ENCODE data around the gene TRAF1.

The TRAF1 gene

GRCh38 chr9:120922404-120923195 lies 4.0 kb downstream of the TRAF1 start:
- peak in 1 of 2 experiments; percentile 17 for DNase-seq

DNA sequence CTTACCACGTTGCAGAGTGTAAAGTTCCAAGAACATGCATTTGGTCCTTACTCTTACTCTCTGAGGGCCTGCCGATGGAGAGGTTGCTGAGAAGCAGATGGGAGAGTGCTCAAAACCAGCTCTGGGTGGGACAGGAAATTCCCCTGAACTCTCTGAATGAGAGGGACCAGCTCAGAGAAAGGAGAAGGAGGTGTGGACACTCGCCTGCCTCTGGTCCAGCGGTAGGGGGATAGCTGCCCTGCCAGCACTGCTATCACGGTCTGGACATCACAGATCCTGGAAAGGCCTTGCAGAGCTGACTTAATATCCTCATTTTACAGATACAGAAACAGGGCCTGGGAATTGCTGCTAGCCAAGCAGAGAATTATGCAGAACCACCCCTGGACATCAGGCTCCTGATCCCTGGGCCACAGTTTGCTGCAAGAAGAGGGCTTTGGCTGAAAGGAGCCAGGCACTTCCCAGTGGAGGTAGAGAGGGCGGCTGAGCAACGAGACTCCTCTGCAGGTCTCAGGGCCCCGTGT lies 4.9 kb downstream of the TRAF1 start:
- DNase-seq, result peak in 1 of 2 experiments; percentile 54

DNA sequence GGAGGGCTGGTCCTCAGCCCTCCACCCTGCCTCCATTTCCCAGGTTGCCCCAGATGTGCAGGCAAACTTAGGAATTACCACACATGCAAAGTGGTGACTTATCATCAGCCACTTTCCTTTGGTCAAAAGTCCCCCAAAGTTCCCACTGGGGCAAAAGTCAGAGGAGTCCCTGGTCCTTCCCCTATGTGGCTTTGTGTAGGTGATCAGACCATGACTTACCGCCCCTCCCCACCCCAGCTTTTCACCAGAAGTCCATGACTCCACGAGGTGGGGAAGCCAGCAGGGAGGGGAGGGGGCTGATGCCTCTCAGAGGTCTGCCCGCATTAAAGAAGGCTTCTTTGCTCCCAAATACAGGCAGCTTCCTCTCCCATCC lies 5.8 kb downstream of the TRAF1 start:
- DNase-seq, result peak; percentile 68 to 75

GRCh38 chr9:120919843-120920805 lies 6.5 kb downstream of the TRAF1 start:
- peak in 1 of 2 experiments; percentile 31 for DNase-seq

DNA sequence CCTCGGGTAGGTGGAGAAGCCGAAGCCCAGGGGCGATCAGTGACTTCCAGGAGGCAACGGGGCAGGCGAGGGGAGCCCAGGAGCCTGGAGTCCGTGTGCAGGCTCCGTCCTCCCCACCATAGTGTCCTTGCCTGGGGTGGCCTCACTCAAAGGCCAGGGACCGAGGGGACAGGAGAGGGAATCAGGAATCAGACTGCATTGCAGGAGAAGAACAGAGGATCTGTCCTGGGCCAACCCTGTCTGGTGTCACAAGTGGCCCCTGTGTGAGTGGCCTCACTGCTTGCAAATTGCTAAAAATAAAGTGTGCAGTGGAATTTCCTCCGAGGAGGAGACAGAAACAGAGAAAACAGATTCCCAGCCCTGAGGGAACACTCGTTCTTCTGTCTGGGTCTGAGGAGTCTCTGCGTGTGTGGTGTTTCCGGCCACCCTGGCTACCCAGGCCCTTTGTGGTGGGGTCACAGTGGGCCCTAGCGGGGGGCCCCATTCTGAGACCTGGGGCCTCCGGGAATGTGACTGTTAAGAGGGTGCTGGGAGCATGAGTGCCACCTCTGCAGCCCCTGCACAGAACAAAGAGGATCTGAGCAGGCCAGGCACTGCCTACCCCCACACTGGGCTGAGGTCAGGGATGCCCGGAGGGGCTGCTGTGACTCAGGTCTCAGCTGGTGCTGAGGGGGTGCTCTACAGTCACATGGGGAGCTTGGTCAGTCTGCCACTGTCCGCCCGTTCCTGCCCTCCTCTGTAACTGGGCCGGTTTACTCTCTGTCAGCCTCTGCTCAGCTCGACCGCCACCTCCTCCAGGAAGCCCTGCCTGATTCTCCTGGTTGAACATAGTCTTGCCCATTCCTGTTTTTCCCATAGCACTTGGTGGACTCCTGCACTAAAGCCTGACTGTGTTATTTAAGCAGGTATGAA lies 7.4 kb downstream of the TRAF1 start:
- peak; percentile 5 to 18 for DNase-seq

GRCh38 chr9:120917929-120918762 lies 8.4 kb downstream of the TRAF1 start:
- no peak for DNase-seq

DNA sequence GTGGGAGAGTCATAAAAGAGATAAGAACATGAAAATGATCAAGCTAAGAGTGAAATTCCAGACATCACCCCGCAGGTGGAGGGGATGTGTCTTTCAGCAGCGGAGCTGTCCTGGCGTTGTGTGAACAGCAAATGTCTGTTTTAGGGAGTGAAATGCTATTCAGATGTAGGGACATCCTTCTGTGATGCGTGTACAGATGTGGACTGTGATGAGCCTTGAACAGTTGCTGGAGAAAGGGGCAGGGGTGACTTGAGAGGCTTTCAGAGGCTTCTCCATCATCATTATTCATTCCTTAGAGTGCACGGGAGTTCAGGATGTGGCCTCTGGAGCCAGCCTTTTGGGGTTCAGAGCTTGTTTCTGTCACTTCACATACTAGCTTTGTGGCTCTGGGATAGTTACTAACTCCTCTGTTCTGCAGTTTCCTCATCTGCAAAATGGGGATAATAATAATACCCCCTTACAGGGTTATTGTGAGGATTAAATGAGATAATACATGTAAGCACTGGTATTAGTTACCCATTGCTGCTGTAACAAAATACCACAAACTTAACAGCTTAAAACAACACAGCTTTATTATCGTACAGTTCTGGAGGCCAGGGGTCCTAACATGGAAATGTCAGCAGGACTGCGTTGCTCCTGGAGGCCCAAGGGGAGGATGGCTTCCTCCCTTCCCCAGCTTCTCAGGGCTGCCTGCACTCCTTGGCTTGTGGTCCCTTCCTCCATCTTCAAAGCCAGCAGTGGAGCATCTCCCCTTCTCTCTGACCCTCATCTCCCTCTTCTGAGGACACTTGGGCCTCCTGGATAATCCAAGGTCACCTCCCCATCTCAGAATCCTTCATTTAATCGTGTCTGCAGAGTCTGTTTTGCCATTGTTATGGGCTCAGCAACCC lies 9.4 kb downstream of the TRAF1 start:
- no peak for DNase-seq

DNA sequence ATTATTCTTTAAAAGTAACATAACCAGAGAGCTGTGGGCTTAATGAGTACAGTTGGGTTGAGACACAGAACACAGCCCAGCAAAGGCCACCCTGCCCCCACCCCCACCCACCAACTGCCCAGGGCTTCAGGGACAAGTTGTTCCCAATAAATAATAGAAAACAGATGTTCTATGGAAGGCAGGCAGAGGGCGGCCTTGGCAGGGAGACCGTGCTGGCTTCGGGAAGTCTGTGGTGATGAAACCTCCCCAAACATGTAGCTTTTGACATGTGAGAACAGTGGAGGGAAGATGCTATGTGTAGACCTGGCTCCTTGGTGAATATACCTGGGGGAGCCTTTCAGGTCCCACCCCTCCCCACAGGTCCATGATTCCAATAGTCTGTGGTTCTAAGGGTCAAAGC lies 10.0 kb downstream of the TRAF1 start:
- no peak for DNase-seq

GRCh38 chr9:120915854-120916470 lies 10.6 kb downstream of the TRAF1 start:
- DNase-seq, result peak in 1 of 2 experiments; percentile 63

DNA sequence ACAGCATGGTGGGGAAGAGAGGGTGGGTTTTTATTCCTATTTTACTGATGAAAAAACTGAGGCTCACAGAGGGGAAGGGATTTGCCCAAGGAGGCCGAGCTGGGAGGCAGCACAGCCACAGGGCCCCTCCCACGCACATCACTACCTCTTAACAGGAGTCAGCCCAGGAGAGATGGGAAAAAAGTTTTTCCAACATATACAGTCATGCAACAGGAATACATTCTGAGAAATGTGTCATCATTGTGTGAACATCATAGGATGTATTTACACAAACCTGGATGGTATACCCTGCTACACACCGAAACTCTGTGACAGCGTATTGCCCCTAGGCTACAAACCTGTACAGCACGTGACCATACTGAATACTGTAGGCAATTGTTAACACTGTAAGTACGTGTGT lies 11.6 kb downstream of the TRAF1 start:
- DNase-seq, result no peak

- DNase-seq, result no peak
Measured at GRCh38 chr9:120914396-120914795, 12.2 kb downstream of the TRAF1 start.

- DNase-seq, result peak in 1 of 2 experiments; percentile 57
Measured at GRCh38 chr9:120913647-120914264, 12.8 kb downstream of the TRAF1 start.

DNA sequence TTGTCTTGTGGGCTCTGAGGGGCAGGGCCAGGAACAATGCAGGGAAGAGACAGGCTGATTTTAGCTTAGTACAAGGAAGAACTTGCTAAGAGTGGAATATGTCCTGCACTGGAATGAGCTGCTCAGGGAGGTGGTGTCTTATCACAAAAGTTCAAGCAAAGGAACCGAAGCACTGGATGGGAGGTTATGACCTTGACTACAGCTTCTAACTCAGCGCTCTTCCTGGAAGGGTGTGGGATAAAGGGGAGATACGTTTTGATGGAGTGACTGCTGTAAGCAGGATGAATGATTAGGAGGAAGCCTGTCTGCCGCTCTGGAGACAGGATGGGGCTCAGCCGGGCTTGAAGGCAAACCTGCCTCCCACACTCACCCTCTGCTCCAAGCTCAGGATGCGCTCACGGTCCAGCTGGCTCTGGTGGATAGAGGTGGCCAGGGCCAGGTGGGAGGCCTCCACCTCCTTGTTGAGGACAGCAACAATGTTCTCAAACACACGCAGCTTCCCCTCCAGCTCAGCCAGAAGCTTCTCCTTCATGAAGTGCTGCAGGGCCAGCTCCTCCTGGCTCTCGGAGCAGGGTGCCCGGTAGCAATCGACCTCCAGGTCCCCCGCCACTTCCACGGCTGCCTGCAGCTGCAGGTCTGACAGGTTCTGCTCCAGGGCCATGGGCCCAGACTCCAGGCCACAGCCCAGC lies 13.5 kb downstream of the TRAF1 start:
- no peak for DNase-seq

- peak in 1 of 2 experiments; percentile 20 for DNase-seq
Measured at GRCh38 chr9:120911295-120911837, 15.2 kb downstream of the TRAF1 start.

- no peak for DNase-seq
Measured at GRCh38 chr9:120910643-120911042, 16.0 kb downstream of the TRAF1 start.

DNA sequence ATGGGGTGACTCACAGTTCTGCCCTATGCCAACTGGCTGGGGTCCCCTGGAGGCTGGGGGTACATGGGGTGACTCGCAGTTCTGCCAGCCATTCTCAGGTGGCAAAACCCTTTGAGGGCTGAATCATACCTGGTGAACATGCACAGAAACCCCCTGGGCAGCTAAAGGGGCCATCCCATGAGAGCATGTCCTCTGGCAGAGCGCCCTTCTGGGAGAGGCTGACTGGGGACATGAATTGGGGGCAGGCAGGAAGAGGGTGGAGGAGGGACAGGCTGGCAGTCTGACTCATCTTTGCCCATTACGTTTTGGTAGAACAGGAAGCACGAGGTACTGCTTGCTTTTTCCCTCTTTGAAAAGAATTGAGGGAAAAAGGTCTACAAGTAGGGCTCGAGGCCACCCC lies 16.7 kb downstream of the TRAF1 start:
- DNase-seq, result peak in 1 of 2 experiments; percentile 66

DNA sequence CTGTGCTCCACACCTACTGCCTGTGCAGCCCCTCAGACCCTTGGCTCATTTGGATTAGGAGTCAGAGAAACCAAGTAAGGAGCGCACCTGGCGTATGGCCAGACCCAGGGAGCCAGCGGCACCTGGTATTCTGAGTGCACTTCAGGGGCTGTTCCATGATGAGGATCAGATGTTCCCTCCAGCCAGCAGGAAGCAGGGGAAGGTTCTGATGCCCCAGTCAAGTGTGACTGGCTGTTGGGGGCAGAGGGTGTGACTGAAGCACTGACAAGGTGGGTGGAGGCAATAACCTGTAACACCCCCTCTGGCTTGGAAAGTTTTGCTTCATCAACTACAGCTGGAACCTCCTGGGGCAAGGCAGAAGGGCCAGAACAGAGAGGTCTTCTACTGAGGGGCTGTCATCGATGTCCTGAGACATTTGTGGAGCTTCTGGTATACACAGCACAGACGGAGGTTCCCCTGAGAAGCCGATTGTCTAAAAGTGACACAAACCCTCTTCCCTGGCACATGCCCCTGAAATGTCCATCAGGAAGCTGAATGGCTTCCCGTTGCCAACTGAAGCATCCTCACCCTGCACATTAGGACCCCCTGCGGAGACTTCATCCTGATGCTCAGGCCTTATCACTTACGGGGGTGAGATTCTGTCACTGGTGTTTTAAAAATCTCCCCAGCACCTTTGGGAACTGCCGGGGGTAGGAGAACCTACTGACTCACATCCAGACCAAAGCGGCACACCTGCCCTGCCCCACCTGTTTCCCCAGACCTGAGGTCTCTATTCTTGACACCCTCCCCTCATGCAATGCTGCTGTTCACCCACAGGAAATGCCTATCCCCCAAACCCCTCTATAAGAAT lies 21.1 kb downstream of the TRAF1 start:
- DNase-seq, result no peak

- no peak for DNase-seq
Measured at GRCh38 chr9:120904978-120905301, 21.7 kb downstream of the TRAF1 start.
